Measurements from ENCODE around the gene KAT8. TPM values are rescaled to one million over a fixed set of nuclear protein-coding genes. Genes with fewer than 3 reads are reported as not detected.

Gene KAT8
- total and polyA plus RNA-seq, 4 donors, result 38.1 to 81.9 (median 62.2) TPM

- H3K27me3 ChIP-seq (ENCODE audit: control insufficient read depth, insufficient read depth, low read length), result no peaks in the 10 kb centered on the region
- no peak for DNase-seq (ENCODE audit: low read depth in 4 of 6, low spot score in 6 of 6)
- H3K36me3 ChIP-seq (ENCODE audit: control insufficient read depth, insufficient read depth, low read length), result peaks cover 47% of the 10 kb centered on the region
- no peak overlapping the region for H3K27ac ChIP-seq (ENCODE audit: low read depth, low read length)
- no peaks in the 10 kb centered on the region for H3K9me3 ChIP-seq (ENCODE audit: control insufficient read depth, insufficient read depth, low read length)
- peaks cover 30% of the 10 kb centered on the region for H3K4me1 ChIP-seq (ENCODE audit: control insufficient read depth, insufficient read depth, low read length)
- no peak overlapping the region for H3K4me3 ChIP-seq (ENCODE audit: low read depth, low read length)
- 81% methylated on average over 3 of the region's 5 CpGs for WGBS (ENCODE audit: insufficient coverage)
Observed at GRCh38 chr16:31113121-31114120, 4.0 kb upstream of the KAT8 start.

GRCh38 chr16:31114468-31114867 is 3.0 kb upstream of the KAT8 start:
- H3K27ac ChIP-seq (ENCODE audit: low read depth, low read length), result no peak overlapping the region
- no peaks in the 10 kb centered on the region for H3K27me3 ChIP-seq (ENCODE audit: control insufficient read depth, insufficient read depth, low read length)
- no peak for DNase-seq (ENCODE audit: low read depth in 4 of 6, low spot score in 6 of 6)
- H3K9me3 ChIP-seq (ENCODE audit: control insufficient read depth, insufficient read depth, low read length), result no peaks in the 10 kb centered on the region
- H3K4me1 ChIP-seq (ENCODE audit: control insufficient read depth, insufficient read depth, low read length), result peaks cover 27% of the 10 kb centered on the region
- no peak overlapping the region for H3K4me3 ChIP-seq (ENCODE audit: low read depth, low read length)
- 100% methylated on average over 4 of the region's 8 CpGs for WGBS (ENCODE audit: insufficient coverage)
- H3K36me3 ChIP-seq (ENCODE audit: control insufficient read depth, insufficient read depth, low read length), result peaks cover 47% of the 10 kb centered on the region

- WGBS (ENCODE audit: insufficient coverage), result 38% methylated on average over 4 of the region's 9 CpGs
- DNase-seq (ENCODE audit: low read depth in 4 of 6, low spot score in 6 of 6), result no peak
- H3K4me3 ChIP-seq (ENCODE audit: low read depth, low read length), result peak overlapping the region; percentile 64
- peaks cover 41% of the 10 kb centered on the region for H3K36me3 ChIP-seq (ENCODE audit: control insufficient read depth, insufficient read depth, low read length)
- H3K9me3 ChIP-seq (ENCODE audit: control insufficient read depth, insufficient read depth, low read length), result no peaks in the 10 kb centered on the region
- no peaks in the 10 kb centered on the region for H3K27me3 ChIP-seq (ENCODE audit: control insufficient read depth, insufficient read depth, low read length)
- H3K4me1 ChIP-seq (ENCODE audit: control insufficient read depth, insufficient read depth, low read length), result peaks cover 19% of the 10 kb centered on the region
- peak overlapping the region; percentile 86 for H3K27ac ChIP-seq (ENCODE audit: low read depth, low read length)
Observed at GRCh38 chr16:31118223-31119155, 1.0 kb downstream of the KAT8 start.

- DNase-seq (ENCODE audit: low read depth in 4 of 6, low spot score in 6 of 6), result no peak
- Histone ChIP-seq H3K27me3 (ENCODE audit: control insufficient read depth, insufficient read depth, low read length) (no peaks in the 10 kb centered on the region), H3K4me3 (ENCODE audit: low read depth, low read length) (no peak overlapping the region), H3K9me3 (ENCODE audit: control insufficient read depth, insufficient read depth, low read length) (no peaks in the 10 kb centered on the region), H3K27ac (ENCODE audit: low read depth, low read length) (no peak overlapping the region), H3K4me1 (ENCODE audit: control insufficient read depth, insufficient read depth, low read length) (peaks cover 19% of the 10 kb centered on the region), H3K36me3 (ENCODE audit: control insufficient read depth, insufficient read depth, low read length) (peaks cover 50% of the 10 kb centered on the region)
- 97% methylated on average over 16 of the region's 16 CpGs for WGBS (ENCODE audit: insufficient coverage)
Observed at GRCh38 chr16:31120129-31120528, 2.7 kb downstream of the KAT8 start.

GRCh38 chr16:31125844-31126243 is 8.4 kb downstream of the KAT8 start:
- no peaks in the 10 kb centered on the region for H3K27me3 ChIP-seq (ENCODE audit: control insufficient read depth, insufficient read depth, low read length)
- no peak for DNase-seq (ENCODE audit: low read depth in 4 of 6, low spot score in 6 of 6)
- no peaks in the 10 kb centered on the region for H3K9me3 ChIP-seq (ENCODE audit: control insufficient read depth, insufficient read depth, low read length)
- H3K27ac ChIP-seq (ENCODE audit: low read depth, low read length), result no peak overlapping the region
- WGBS (ENCODE audit: insufficient coverage), result 96% methylated on average over 3 of the region's 3 CpGs
- H3K4me3 ChIP-seq (ENCODE audit: low read depth, low read length), result no peak overlapping the region
- H3K36me3 ChIP-seq (ENCODE audit: control insufficient read depth, insufficient read depth, low read length), result peaks cover 81% of the 10 kb centered on the region
- peaks cover 31% of the 10 kb centered on the region for H3K4me1 ChIP-seq (ENCODE audit: control insufficient read depth, insufficient read depth, low read length)

GRCh38 chr16:31127182-31127581 is 9.7 kb downstream of the KAT8 start:
- Histone ChIP-seq H3K27ac (ENCODE audit: low read depth, low read length) (no peak overlapping the region), H3K27me3 (ENCODE audit: control insufficient read depth, insufficient read depth, low read length) (no peaks in the 10 kb centered on the region), H3K4me1 (ENCODE audit: control insufficient read depth, insufficient read depth, low read length) (peaks cover 31% of the 10 kb centered on the region), H3K36me3 (ENCODE audit: control insufficient read depth, insufficient read depth, low read length) (peaks cover 82% of the 10 kb centered on the region), H3K9me3 (ENCODE audit: control insufficient read depth, insufficient read depth, low read length) (no peaks in the 10 kb centered on the region), H3K4me3 (ENCODE audit: low read depth, low read length) (no peak overlapping the region)
- WGBS (ENCODE audit: insufficient coverage), result 94% methylated on average over 13 of the region's 13 CpGs
- DNase-seq (ENCODE audit: low read depth in 4 of 6, low spot score in 6 of 6), result no peak

- DNase-seq (ENCODE audit: low read depth in 4 of 6, low spot score in 6 of 6), result peak in 2 of 6 donors; percentile 57 to 70
- Histone ChIP-seq H3K27ac (ENCODE audit: low read depth, low read length) (peak overlapping the region; percentile 73), H3K4me1 (ENCODE audit: control insufficient read depth, insufficient read depth, low read length) (peaks cover 37% of the 10 kb centered on the region), H3K36me3 (ENCODE audit: control insufficient read depth, insufficient read depth, low read length) (peaks cover 87% of the 10 kb centered on the region), H3K4me3 (ENCODE audit: low read depth, low read length) (no peak overlapping the region), H3K27me3 (ENCODE audit: control insufficient read depth, insufficient read depth, low read length) (no peaks in the 10 kb centered on the region), H3K9me3 (ENCODE audit: control insufficient read depth, insufficient read depth, low read length) (no peaks in the 10 kb centered on the region)
- WGBS (ENCODE audit: insufficient coverage), result 64% methylated on average over 13 of the region's 14 CpGs
Observed at GRCh38 chr16:31128711-31129567, 11.5 kb downstream of the KAT8 start.

- Histone ChIP-seq H3K27me3 (ENCODE audit: control insufficient read depth, insufficient read depth, low read length) (peaks cover 2% of the 10 kb centered on the region), H3K4me3 (ENCODE audit: low read depth, low read length) (no peak overlapping the region), H3K9me3 (ENCODE audit: control insufficient read depth, insufficient read depth, low read length) (no peaks in the 10 kb centered on the region), H3K27ac (ENCODE audit: low read depth, low read length) (peak overlapping the region; percentile 73), H3K4me1 (ENCODE audit: control insufficient read depth, insufficient read depth, low read length) (peaks cover 45% of the 10 kb centered on the region), H3K36me3 (ENCODE audit: control insufficient read depth, insufficient read depth, low read length) (peaks cover 81% of the 10 kb centered on the region)
- 49% methylated on average over 23 of the region's 29 CpGs for WGBS (ENCODE audit: insufficient coverage)
- no peak for DNase-seq (ENCODE audit: low read depth in 4 of 6, low spot score in 6 of 6)
Observed at GRCh38 chr16:31129568-31130335, 12.3 kb downstream of the KAT8 start.

Data from spinal cord (tissue), 10 donors.